SIG-M5 treated with dmso at 0.1 percent for 504 hours (cell line): ENCODE results near the gene NPHP4.

ENCODE experiments used
- DNase-seq: peaks from one replicate; lab custom pipeline; 2025; ENCODE audit not compliant: unreplicated experiment; lab: John Stamatoyannopoulos, UW

The NPHP4 gene

GRCh38 chr1:5991381-5992025, 722 bp downstream of the NPHP4 start:
- DNase-seq, result peak; percentile 37

- DNase-seq, result no peak
These were observed 1.3 kb downstream of the NPHP4 start for GRCh38 chr1:5990913-5991312.

GRCh38 chr1:5989731-5990271, 2.4 kb downstream of the NPHP4 start:
- DNase-seq, result no peak

GRCh38 chr1:5989286-5989605, 3.0 kb downstream of the NPHP4 start:
- no peak for DNase-seq

GRCh38 chr1:5988596-5989285, 3.5 kb downstream of the NPHP4 start:
- no peak for DNase-seq

GRCh38 chr1:5986018-5986417, 6.2 kb downstream of the NPHP4 start:
- no peak for DNase-seq

GRCh38 chr1:5985250-5985649, 7.0 kb downstream of the NPHP4 start:
- no peak for DNase-seq

- DNase-seq, result no peak
These were observed 8.7 kb downstream of the NPHP4 start for GRCh38 chr1:5983361-5984103.

GRCh38 chr1:5982868-5983267, 9.4 kb downstream of the NPHP4 start:
- no peak for DNase-seq

- DNase-seq, result no peak
These were observed 9.9 kb downstream of the NPHP4 start for GRCh38 chr1:5982276-5982675.

- no peak for DNase-seq
These were observed 11.2 kb downstream of the NPHP4 start for GRCh38 chr1:5981009-5981380.

- DNase-seq, result no peak
These were observed 11.8 kb downstream of the NPHP4 start for GRCh38 chr1:5980314-5981008.

GRCh38 chr1:5979536-5980313, 12.5 kb downstream of the NPHP4 start:
- DNase-seq, result no peak

- DNase-seq, result no peak
These were observed 13.8 kb downstream of the NPHP4 start for GRCh38 chr1:5978452-5978851.

GRCh38 chr1:5977494-5978444, 14.5 kb downstream of the NPHP4 start:
- DNase-seq, result no peak

GRCh38 chr1:5976726-5977493, 15.3 kb downstream of the NPHP4 start:
- no peak for DNase-seq

GRCh38 chr1:5976231-5976630, 16.0 kb downstream of the NPHP4 start:
- DNase-seq, result no peak

- DNase-seq, result peak; percentile 36
These were observed 16.9 kb downstream of the NPHP4 start for GRCh38 chr1:5975133-5975880.
